ENCODE results near the gene GAR1. TPM values are rescaled to one million over a fixed set of nuclear protein-coding genes. Genes with fewer than 3 reads are reported as not detected.

Gene GAR1
- total and polyA plus RNA-seq, 9 of the 15 experiments (the other 6 are each of a cell fraction or from before 2014, with no cell fraction given): 35.7 to 194 (median 68.2) TPM

- TF ChIP-seq MTA1 (IDR thresholded peaks at IDR 0.05; ENCODE audit: borderline replicate concordance): no peak
Measured at GRCh38 chr4:109827672-109828071, 12.1 kb downstream of the GAR1 start, which contains the start of gene RRH (continued).

GRCh38 chr4:109833756-109834155 lies 18.2 kb downstream of the GAR1 start:
- H3K27ac ChIP-seq (ENCODE audit: extremely low read depth, low read depth, low read length): no peak overlapping the region
- no peak overlapping the region for H2AFZ ChIP-seq (ENCODE audit: low read depth, low read length)
- no TSS peak for BruUV-seq (replicated peaks)
- ATAC-seq: no peak
- H3K4me3 ChIP-seq: no peak overlapping the region
- in situ Hi-C loops (cut with MboI) (loop anchor here (10.0 kb wide), 1 partner anchor 399 kb away; the partner anchor contains the start of gene SEC24B), intact Hi-C loops (cut with micrococcal nuclease) (no loop called here)
- H4K20me1 ChIP-seq (replicated peaks; ENCODE audit: control insufficient read depth, insufficient read depth, low read length): no peaks in the 10 kb centered on the region
- DNase-seq (ENCODE audit: extremely low read depth in 1 of 4, low spot score in 3 of 4): no peak
- H3K79me2 ChIP-seq (ENCODE audit: control insufficient read depth, insufficient read depth, low read length): no peaks in the 10 kb centered on the region
- no peaks in the 10 kb centered on the region for H3K9me1 ChIP-seq (ENCODE audit: control insufficient read depth, insufficient read depth, low read length)
- no peak overlapping the region for H3K9ac ChIP-seq (ENCODE audit: insufficient read depth in 1 of 2, low read depth in 2 of 2, low read length in 2 of 2)
- 50% methylated on average over 4 of the region's 4 CpGs for WGBS (ENCODE audit: insufficient coverage, low coverage, missing lambda C conversion rate)
- ChIA-PET POLR2A (no interaction called here), CTCF (ENCODE audit: low intra/inter-chr PET ratio) (no interaction called here)
- H3K27me3 ChIP-seq (ENCODE audit: control insufficient read depth in 2 of 2, insufficient read depth in 2 of 2, low read length in 2 of 2): no peaks in the 10 kb centered on the region
- no peak overlapping the region for H3K4me2 ChIP-seq (ENCODE audit: insufficient read depth, low read length)
- no peak for FAIRE-seq
- H3K4me1 ChIP-seq (replicated peaks in 1 of 2; ENCODE audit: control insufficient read depth in 2 of 2, insufficient read depth in 2 of 2, low read length in 2 of 2): no peaks in the 10 kb centered on the region; a peak in 1 of 5 replicates
- no peaks in the 10 kb centered on the region for H3K9me3 ChIP-seq (replicated peaks; ENCODE audit: control insufficient read depth, insufficient read depth, low read depth, low read length)
- TF ChIP-seq CEBPG (CRISPR knock-in tag; IDR thresholded peaks at IDR 0.05): no peak
- TF ChIP-seq CEBPG (tag; conservative IDR thresholded peaks at IDR 0.05 in 1 of 2, IDR thresholded peaks at IDR 0.05 in 1 of 2): peak; percentile 50 to 81
- no peak for TF ChIP-seq E2F1 (CRISPR knock-in tag; IDR thresholded peaks at IDR 0.05)
- no peak for TF ChIP-seq SAP30 (IDR thresholded peaks at IDR 0.05; ENCODE audit: borderline replicate concordance, insufficient read depth, low read depth, low read length, poor library complexity, severe bottlenecking)
- TF ChIP-seq RREB1 (CRISPR knock-in tag; IDR thresholded peaks at IDR 0.05): no peak
- no peak for TF ChIP-seq BDP1 (IDR thresholded peaks at IDR 0.05; ENCODE audit: insufficient read depth, insufficient read length)
- TF ChIP-seq BCL6 (CRISPR knock-in tag; IDR thresholded peaks at IDR 0.05): no peak
- TF ChIP-seq PHB (CRISPR knock-in tag; IDR thresholded peaks at IDR 0.05): no peak
- no peak for TF ChIP-seq ZNF175 (CRISPR knock-in tag; IDR thresholded peaks at IDR 0.05; ENCODE audit: low read depth)
- TF ChIP-seq SMARCE1 (IDR thresholded peaks at IDR 0.05): no peak
- no peak for TF ChIP-seq NCOR1 (IDR thresholded peaks at IDR 0.05)
- no peak for TF ChIP-seq ZNF121 (CRISPR knock-in tag; conservative IDR thresholded peaks at IDR 0.05)
- TF ChIP-seq NR1H2 (CRISPR knock-in tag; IDR thresholded peaks at IDR 0.05): no peak
- peak; percentile 93 for TF ChIP-seq CEBPB (tag; IDR thresholded peaks at IDR 0.05)
- H3K36me3 ChIP-seq (ENCODE audit: control insufficient read depth, insufficient read depth, low read length): no peaks in the 10 kb centered on the region

All from K562 (cell line).